HG02588 (cell line): ENCODE measurements around the gene MYRF.

Experiments used
- ATAC-seq: cut with Tn5 transposase; IDR thresholded peaks from one replicate; pipeline ENCODE4 v1.9.1; 2021; ENCODE audit warnings: mild to moderate bottlenecking, moderate library complexity; ENCODE audit not compliant: unreplicated experiment

The MYRF gene

GRCh38 chr11:61738776-61739175 lies 13.7 kb upstream of the MYRF start:
- no peak for ATAC-seq

- no peak for ATAC-seq
These were observed 13.0 kb upstream of the MYRF start for GRCh38 chr11:61739413-61739812.

GRCh38 chr11:61739966-61740365 lies 12.5 kb upstream of the MYRF start:
- no peak for ATAC-seq

- no peak for ATAC-seq
These were observed 10.0 kb upstream of the MYRF start for GRCh38 chr11:61742391-61742790.

- no peak for ATAC-seq
These were observed 8.8 kb upstream of the MYRF start for GRCh38 chr11:61743486-61744095.

GRCh38 chr11:61744181-61744580 lies 8.3 kb upstream of the MYRF start:
- ATAC-seq = no peak

GRCh38 chr11:61744609-61745156 lies 7.8 kb upstream of the MYRF start:
- ATAC-seq = no peak

GRCh38 chr11:61745781-61746441 lies 6.5 kb upstream of the MYRF start:
- ATAC-seq = no peak

GRCh38 chr11:61746442-61747191 lies 5.8 kb upstream of the MYRF start:
- no peak for ATAC-seq

- ATAC-seq = peak; percentile 53
These were observed 5.1 kb upstream of the MYRF start for GRCh38 chr11:61747192-61747966.

- no peak for ATAC-seq
These were observed 4.5 kb upstream of the MYRF start for GRCh38 chr11:61747967-61748285.

GRCh38 chr11:61749591-61750217 lies 2.7 kb upstream of the MYRF start:
- ATAC-seq = no peak

GRCh38 chr11:61750631-61751273 lies 1.7 kb upstream of the MYRF start:
- no peak for ATAC-seq

- no peak for ATAC-seq
These were observed 1.1 kb upstream of the MYRF start for GRCh38 chr11:61751384-61751783.

- no peak for ATAC-seq
These were observed 587 bp downstream of the MYRF start for GRCh38 chr11:61752925-61753521.

GRCh38 chr11:61753672-61754071 lies 1.2 kb downstream of the MYRF start:
- ATAC-seq = no peak

GRCh38 chr11:61754534-61755482 lies 2.4 kb downstream of the MYRF start:
- no peak for ATAC-seq

- ATAC-seq = no peak
These were observed 3.7 kb downstream of the MYRF start for GRCh38 chr11:61756147-61756451.
